HG03280 (cell line): ENCODE measurements around the gene LARGE2.
A peak's percentile ranks its signal among the peaks of the same experiment; 100 is the strongest.

Source experiments
- ATAC-seq: cut with Tn5 transposase; IDR thresholded peaks from one replicate; pipeline ENCODE4 v1.9.1; 2021; ENCODE audit warnings: mild to moderate bottlenecking, moderate library complexity; ENCODE audit not compliant: unreplicated experiment

Gene LARGE2

DNA sequence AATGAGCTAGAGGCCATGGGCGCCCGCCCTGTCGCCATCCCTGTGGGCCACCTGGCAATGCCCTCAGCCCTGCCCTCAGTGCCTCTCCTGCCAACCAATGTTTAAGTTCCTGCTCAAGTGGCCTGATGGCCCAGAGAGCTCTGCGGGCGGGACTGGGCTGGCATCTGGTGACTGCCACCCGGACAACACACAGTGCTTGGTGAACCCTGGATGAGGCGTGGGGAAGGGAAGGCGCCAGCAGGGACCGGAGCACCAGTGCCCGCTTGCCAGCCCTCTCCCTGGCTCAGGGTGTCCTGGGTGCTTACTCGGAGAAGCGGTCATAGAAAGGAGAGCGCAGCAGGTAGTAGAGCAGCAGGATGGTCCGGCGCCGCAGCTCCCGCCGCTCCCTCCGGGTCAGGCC lies 8.9 kb upstream of the LARGE2 start:
- no peak for ATAC-seq

- no peak for ATAC-seq
These were observed 8.4 kb upstream of the LARGE2 start for GRCh38 chr11:45913942-45914635.

DNA sequence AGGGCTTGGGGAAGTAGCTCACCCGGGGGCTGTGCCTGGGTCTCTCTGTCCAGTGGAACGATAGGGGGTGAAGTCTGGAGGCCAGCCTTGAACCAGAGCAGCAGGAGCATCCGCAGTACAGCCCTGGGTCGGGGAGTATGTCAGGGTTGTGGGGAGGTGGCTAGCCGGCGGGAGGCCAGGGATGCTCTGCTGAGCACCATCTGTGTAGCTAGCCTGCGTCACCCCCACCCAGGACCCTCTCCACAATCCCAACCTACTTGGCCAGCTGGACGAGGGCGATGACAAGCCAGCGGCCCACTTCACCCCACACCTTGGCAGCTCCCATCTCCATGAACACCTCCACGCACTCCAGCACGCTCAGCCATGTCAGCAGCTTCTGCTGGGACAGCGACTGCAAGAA lies 7.0 kb upstream of the LARGE2 start:
- ATAC-seq = no peak

DNA sequence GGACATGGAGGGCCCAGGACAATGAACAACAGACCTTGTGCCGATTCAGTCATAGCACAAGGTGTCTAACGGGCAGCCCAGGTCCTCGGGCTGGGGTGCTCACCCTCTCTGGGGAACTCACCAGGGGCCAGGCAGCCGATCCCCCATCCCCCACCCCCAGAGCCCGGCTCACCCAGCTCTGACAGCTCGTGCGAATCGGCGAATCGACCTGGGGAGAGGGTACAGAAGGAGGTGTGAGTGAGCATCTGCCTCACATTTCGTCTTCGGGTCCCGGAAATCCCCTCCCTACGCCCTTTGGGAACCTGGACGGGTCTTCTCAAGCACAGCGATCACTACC lies 5.2 kb upstream of the LARGE2 start:
- ATAC-seq = no peak

DNA sequence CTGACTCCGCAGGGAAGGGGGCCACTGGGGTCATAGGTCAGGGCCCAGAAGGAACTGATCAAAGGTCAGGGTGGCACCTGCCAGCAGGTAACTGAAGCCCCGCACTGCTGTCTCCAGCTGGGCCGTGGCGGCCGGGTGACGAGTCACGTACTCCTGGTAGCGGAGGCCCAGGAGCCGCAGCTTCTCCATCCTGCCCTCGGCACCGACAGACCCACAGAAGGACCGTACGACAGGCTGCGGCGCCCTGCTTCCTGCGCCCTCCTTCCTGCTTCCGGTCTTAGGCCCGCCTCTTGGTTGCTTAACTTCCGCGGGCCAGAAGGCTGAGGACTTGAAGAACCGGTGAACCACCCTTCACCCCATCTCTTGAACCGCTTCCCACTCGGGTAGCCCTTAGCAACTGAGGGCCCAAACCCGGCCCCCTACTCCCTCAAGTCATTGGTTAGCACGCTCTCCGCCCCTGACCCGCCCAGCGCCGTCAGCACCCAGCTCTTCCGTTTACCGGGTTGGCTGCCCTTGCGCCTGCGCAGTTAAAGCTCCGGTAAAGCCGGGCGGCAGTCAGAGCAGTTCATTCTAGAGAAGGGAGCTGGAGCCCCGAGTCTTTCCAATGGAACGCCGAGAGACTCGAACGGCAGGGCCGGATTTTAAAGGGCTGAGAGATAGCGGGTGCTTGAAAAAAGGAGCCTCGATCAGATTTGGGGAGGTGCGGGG lies 4.7 kb upstream of the LARGE2 start, which contains the start of gene PEX16:
TSS of gene PEX16 (minus strand) at position 255 of the 708 bp plus-strand sequence. CDS start at position 189, 66 bp downstream.
- ATAC-seq = peak; percentile 85

DNA sequence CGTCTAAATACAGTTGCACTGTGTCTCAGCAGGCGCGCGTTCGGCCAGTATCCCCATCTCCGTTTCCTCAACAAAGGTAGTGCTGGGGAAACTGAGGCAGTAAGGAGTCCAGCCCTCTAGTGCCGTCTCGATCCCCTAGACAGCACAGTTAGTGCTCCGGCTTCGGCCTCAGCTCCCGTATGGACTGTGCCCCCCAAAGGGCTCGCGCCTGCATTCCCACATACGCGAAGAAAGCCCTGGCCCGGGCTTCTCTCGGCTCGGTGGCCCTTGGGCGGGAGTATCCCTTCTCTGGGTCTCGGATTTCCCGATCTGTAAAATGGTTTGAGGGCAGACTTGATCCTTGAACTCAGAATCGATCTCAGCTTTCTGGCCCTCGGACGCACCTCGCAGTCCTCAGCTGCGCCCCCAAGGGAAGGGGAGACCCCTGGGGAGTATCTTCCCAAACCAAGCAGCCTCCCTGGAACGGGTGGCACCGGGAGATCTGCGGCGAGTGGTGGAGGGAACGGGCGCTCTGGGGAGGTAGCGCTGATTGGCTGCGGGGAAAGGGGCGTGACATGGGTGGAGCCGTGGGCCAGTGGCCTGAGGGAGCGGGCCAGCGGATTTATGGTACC lies 4.0 kb upstream of the LARGE2 start:
- peak; percentile 40 for ATAC-seq

DNA sequence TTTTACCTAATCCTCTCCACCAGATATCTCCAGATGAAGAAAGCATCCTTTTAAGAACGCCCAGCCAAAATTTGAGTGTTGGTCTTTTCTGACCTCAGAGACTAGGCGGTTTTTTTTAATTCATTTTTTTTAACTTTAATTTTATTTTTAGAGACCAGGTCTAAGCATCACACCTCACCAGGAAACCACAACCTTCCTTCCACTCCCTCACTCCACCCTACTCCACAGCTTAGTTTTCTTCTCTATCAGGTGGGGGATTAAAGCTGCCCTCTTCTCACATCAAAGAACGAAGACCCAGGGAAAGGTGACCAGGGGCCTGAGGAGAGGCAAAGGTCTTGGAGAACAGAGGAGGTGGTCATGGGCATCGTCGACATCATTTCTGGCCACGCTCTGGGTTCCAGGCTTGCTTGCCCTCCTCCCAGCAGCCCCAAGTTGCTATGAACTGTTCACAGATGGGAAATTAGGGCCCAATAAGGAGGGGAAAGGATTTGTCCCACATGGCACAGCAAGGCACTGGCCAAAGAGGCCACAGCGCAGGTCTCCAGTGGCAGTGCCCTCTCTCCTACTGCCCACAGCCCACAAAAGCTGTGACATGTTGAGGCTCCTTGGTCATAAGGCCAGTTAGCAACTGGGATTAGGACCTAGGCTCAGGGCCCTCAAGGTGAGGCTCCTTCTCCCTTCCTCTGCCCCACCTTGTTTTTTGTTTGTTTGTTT lies 3.3 kb upstream of the LARGE2 start:
- no peak for ATAC-seq

DNA sequence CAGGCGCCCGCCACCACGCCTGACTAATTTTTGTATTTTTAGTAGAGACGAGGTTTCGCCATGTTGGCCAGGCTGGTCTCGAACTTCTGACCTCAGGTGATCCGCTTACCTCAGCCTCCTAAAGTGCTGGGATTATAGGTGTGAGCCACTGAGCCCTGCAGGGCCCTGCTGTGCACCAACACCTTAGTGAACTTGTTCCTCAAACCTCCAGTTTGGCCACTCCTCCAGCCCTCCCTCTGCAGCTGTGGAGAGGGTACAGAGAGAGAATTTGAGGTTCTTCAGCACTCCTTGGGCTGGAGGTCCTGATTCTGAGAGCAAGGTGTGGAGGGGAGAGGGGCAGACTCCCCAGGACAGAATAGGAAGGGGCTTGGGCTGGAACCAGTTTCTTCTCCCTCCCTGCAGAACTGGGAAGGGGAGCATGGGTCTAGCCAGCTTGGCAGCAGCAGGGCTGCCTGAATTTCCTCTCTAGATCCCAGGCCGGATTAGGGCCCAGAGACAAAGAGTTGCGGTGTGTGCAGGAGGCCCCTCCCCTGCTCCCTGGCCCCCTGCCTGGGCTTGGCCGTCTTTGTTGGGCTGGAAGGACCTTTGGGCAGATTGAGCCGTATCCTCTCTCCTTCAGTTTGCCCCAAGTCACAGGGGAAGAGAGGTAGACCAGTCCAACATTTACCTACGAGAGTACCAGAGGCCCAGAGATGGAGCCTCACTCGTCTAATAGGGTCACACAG lies 2.5 kb upstream of the LARGE2 start:
- ATAC-seq = no peak

GRCh38 chr11:45920531-45921477 lies 1.7 kb upstream of the LARGE2 start:
- no peak for ATAC-seq

- no peak for ATAC-seq
These were observed 663 bp upstream of the LARGE2 start for GRCh38 chr11:45921561-45922424.

- ATAC-seq = no peak
These were observed 1.8 kb downstream of the LARGE2 start for GRCh38 chr11:45924036-45924915.

DNA sequence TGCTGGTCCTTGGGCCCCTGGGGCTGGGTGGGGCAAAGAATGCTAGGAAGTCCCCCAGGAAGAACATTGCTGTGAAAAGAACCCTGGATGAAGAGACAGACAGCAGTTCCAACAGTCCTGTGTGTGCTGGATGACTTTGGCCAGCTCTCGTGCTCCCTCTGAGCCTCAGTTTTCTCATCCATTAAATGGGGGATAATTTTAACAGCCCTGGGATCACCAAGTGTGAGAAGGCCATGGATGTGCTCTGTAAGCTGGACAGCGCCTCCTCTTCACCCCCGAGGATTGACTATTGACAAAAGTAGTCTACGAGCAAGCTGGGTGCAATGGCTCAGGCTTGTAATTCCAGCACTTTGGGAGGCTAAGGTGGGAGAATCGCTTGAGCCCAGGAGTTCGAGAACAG lies 2.5 kb downstream of the LARGE2 start:
- no peak for ATAC-seq

- ATAC-seq = no peak
These were observed 3.1 kb downstream of the LARGE2 start for GRCh38 chr11:45925550-45925949.

GRCh38 chr11:45926001-45926401 lies 3.5 kb downstream of the LARGE2 start:
- no peak for ATAC-seq

DNA sequence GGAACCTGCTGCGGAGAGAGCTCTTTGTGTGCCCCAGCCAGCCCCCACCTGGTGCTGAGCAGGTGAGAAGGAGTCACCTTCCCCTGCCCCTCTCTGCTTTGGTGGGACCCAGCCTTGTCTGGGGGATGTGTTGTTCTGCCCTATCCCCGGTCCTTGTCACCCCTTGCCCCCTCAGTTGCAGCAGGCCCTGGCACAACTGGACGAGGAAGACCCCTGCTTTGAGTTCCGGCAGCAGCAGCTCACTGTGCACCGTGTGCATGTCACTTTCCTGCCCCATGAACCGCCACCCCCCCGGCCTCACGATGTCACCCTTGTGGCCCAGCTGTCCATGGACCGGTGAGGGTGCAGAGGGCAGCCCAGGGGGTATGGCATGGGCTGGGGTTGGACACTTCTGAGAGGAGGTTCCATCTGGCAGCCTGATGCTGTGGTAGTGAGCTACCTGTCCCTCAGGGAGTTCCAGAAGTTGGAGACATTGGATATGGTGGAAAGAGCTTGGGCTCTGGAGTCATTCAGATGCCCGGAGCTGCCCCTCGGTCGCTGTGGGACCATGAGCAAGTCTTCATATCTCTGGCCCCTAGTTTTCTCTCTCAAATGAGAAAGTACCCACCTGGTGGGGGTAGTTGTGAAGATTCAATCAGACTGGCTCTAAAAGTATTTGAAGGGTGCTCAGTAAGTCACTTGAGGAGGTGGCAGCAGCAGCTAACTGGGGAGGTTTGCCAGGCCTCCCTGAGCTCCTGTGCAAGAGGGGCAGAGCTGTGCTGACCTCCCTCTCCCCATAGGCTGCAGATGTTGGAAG lies 4.3 kb downstream of the LARGE2 start:
- ATAC-seq = no peak

DNA sequence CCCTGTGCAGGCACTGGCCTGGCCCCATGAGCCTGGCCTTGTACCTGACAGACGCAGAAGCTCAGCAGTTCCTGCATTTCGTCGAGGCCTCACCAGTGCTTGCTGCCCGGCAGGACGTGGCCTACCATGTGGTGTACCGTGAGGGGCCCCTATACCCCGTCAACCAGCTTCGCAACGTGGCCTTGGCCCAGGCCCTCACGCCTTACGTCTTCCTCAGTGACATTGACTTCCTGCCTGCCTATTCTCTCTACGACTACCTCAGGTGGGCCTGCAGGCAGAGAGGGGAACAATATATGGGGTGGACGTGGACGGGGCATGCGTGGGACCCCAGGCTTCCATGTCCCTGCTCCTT lies 4.9 kb downstream of the LARGE2 start:
- ATAC-seq = no peak
